K562 (cell line): ENCODE results near the gene CEP162. TPM values are rescaled to one million over a fixed set of nuclear protein-coding genes. Genes with fewer than 3 reads are reported as not detected.
A peak's percentile ranks its signal among the peaks of the same experiment; 100 is the strongest.

Experiments
- ASH1L ChIP-seq: fragments of 450-650 bp; IDR thresholded peaks from 2 replicates; pipeline ENCODE4 v1.6.1; 2018; ENCODE audit warnings: borderline replicate concordance, mild to moderate bottlenecking, low read depth; ENCODE audit not compliant: partially characterized antibody
- MIER1 ChIP-seq: fragments of 450-650 bp; IDR thresholded peaks from 2 replicates; pipeline ENCODE4 v1.6.1; 2016; ENCODE audit warnings: antibody characterized with exemption, mild to moderate bottlenecking, low read depth
- NEUROD1 ChIP-seq: fragments of 150-350 bp; IDR thresholded peaks from 2 replicates; pipeline ENCODE4 v1.6.1; 2014; ENCODE audit warnings: borderline replicate concordance, low read length, low read depth; ENCODE audit not compliant: partially characterized antibody
- PHB ChIP-seq: fragments of 250-450 bp; sonication (Bioruptor Pico); IDR thresholded peaks from 2 replicates; pipeline ENCODE4 v1.5.0; 2021
- RERE ChIP-seq: sonication (generic); formaldehyde crosslinking; IDR thresholded peaks from 2 replicates; pipeline ENCODE4 v1.8.0; 2023; ENCODE audit warnings: missing genetic modification reagents, mild to moderate bottlenecking, borderline replicate concordance
- U2AF2 ChIP-seq: fragments of 200-400 bp; formaldehyde crosslinking; optimal IDR thresholded peaks from 2 replicates; pipeline ENCODE3; 2017; ENCODE audit warnings: low read depth, mild to moderate bottlenecking, low read length
- YBX1 ChIP-seq: fragments of 450-650 bp; IDR thresholded peaks from 2 replicates; pipeline ENCODE4 v1.7.1; 2016; ENCODE audit warnings: mild to moderate bottlenecking
- ZNF347 ChIP-seq: fragments of 450-650 bp; formaldehyde crosslinking; IDR thresholded peaks from 2 replicates; pipeline ENCODE4 v1.4.0; 2020; ENCODE audit warnings: low read depth, mild to moderate bottlenecking, moderate library complexity
- ZNF778 ChIP-seq: fragments of 450-650 bp; formaldehyde crosslinking; IDR thresholded peaks from 2 replicates; pipeline ENCODE4 v1.4.0; 2020; ENCODE audit warnings: mild to moderate bottlenecking, moderate library complexity
- polyA plus RNA-seq, 8 experiments: library from polyadenylated mRNA; depleted of rRNA in 4 of 8; stranded (reverse) in 5 of 8; unstranded in 3 of 8; fragments of >200 nt; fragmentation: Nextera tagmentation in 2 of 8; fragmentation: Illumina TruSeq in 1 of 8; extraction: Ambion mirVana in 2 of 8; extraction: Trizol in 1 of 8; gene quantifications; 2 replicates each; pipeline versions ENCODE4 v1.2.1 to v1.2.3, GENCODE V29; 2011 to 2014; ENCODE audit warnings: inconsistent platforms in 1 of 8, missing spikeins in 1 of 8
- total RNA-seq, 7 experiments: library from RNA; depleted of rRNA in 6 of 7; stranded (reverse); fragments of >200 nt in 6 of 7; fragmentation: Illumina TruSeq in 2 of 7; extraction: Trizol in 2 of 7; gene quantifications; 2 replicates each; pipeline versions ENCODE4 v1.2.1 to v1.2.3, GENCODE V29; 2011 to 2021; ENCODE audit warnings: low replicate concordance in 1 of 7
- TF ChIP-seq, protein P1 (sequence below), 3 experiments: IDR thresholded peaks in 2 of 3; conservative IDR thresholded peaks in 1 of 3; 2 replicates each; pipeline ENCODE4 v1.5.1; 2011 to 2012; ENCODE audit warnings: low read length in 3 of 3, mild to moderate bottlenecking in 3 of 3, control low read depth in 2 of 3, improper control_type of control experiment in 1 of 3, inconsistent platforms in 1 of 3, low read depth in 1 of 3, mixed read lengths in 1 of 3, moderate library complexity in 1 of 3; ENCODE audit not compliant: insufficient read depth in 2 of 3
- TF ChIP-seq, protein P2 (sequence below), 2 experiments: IDR thresholded peaks; 2 replicates each; pipeline ENCODE4 v1.6.1; 2011; ENCODE audit warnings: borderline replicate concordance in 1 of 2, control low read depth in 1 of 2, low read depth in 1 of 2, low read length in 1 of 2, mild to moderate bottlenecking in 1 of 2, mixed read lengths in 1 of 2, moderate library complexity in 1 of 2; ENCODE audit not compliant: insufficient read depth in 1 of 2, insufficient read length in 1 of 2, poor library complexity in 1 of 2, severe bottlenecking in 1 of 2; ENCODE audit errors: extremely low read depth in 1 of 2
- TF ChIP-seq, protein P3 (sequence below): sonication (generic); IDR thresholded peaks from 2 replicates; pipeline ENCODE4 v1.6.1; 2016
- TF ChIP-seq, protein P4 (sequence below): fragments of 250-450 bp; sonication (Bioruptor Pico); IDR thresholded peaks from 2 replicates; pipeline ENCODE4 v1.8.0; 2021; ENCODE audit warnings: moderate library complexity, mild to moderate bottlenecking, inconsistent platforms
- TF ChIP-seq, protein P5 (sequence below): sonication (generic); formaldehyde crosslinking; IDR thresholded peaks from 2 replicates; pipeline ENCODE4 v1.8.0; 2022; ENCODE audit warnings: missing genetic modification reagents, mild to moderate bottlenecking, borderline replicate concordance

Gene CEP162
- total and polyA plus RNA-seq, 9 of the 15 experiments (the other 6 are each of a cell fraction or from before 2014, with no cell fraction given), result 3.9 to 8.6 (median 6.7) TPM

DNA sequence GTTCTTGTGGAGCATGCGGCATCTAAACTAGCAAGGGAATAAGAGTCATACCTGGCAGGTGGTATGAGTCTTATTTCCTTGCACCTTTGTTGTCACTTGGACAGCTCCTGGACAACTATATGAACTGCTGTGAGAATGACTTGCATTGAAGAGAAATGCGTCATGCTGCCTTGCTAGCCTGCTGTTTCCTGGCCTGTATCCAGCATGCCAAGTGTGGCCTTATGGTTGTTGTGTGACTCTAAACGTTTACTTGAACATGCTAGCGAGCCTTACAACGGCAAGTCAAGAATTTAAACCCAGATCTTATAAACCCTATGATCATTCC lies 90.4 kb downstream of the CEP162 start (continued):
- TF ChIP-seq, protein P1, sequence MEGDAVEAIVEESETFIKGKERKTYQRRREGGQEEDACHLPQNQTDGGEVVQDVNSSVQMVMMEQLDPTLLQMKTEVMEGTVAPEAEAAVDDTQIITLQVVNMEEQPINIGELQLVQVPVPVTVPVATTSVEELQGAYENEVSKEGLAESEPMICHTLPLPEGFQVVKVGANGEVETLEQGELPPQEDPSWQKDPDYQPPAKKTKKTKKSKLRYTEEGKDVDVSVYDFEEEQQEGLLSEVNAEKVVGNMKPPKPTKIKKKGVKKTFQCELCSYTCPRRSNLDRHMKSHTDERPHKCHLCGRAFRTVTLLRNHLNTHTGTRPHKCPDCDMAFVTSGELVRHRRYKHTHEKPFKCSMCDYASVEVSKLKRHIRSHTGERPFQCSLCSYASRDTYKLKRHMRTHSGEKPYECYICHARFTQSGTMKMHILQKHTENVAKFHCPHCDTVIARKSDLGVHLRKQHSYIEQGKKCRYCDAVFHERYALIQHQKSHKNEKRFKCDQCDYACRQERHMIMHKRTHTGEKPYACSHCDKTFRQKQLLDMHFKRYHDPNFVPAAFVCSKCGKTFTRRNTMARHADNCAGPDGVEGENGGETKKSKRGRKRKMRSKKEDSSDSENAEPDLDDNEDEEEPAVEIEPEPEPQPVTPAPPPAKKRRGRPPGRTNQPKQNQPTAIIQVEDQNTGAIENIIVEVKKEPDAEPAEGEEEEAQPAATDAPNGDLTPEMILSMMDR (IDR thresholded peaks at IDR 0.05 in 2 of 3, conservative IDR thresholded peaks at IDR 0.05 in 1 of 3; ENCODE audit: insufficient read depth in 2 of 3, low read depth in 1 of 3, low read length in 3 of 3), result no peak
- TF ChIP-seq ZNF347 (CRISPR knock-in tag) (no peak), RERE (CRISPR knock-in tag) (no peak), ZNF778 (CRISPR knock-in tag) (no peak), U2AF2 (no peak), PHB (CRISPR knock-in tag) (no peak), MIER1 (peak; percentile 75; the same call in 1 of the 2 replicates), NEUROD1 (no peak), YBX1 (no peak), ASH1L (no peak)
- TF ChIP-seq, protein P2, sequence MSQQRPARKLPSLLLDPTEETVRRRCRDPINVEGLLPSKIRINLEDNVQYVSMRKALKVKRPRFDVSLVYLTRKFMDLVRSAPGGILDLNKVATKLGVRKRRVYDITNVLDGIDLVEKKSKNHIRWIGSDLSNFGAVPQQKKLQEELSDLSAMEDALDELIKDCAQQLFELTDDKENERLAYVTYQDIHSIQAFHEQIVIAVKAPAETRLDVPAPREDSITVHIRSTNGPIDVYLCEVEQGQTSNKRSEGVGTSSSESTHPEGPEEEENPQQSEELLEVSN (IDR thresholded peaks at IDR 0.05; ENCODE audit: borderline replicate concordance in 1 of 2, extremely low read depth in 1 of 2, insufficient read depth in 1 of 2, insufficient read length in 1 of 2, low read depth in 1 of 2, low read length in 1 of 2, poor library complexity in 1 of 2, severe bottlenecking in 1 of 2), result peak in 1 of 2 experiments; percentile 26
- TF ChIP-seq, protein P3, sequence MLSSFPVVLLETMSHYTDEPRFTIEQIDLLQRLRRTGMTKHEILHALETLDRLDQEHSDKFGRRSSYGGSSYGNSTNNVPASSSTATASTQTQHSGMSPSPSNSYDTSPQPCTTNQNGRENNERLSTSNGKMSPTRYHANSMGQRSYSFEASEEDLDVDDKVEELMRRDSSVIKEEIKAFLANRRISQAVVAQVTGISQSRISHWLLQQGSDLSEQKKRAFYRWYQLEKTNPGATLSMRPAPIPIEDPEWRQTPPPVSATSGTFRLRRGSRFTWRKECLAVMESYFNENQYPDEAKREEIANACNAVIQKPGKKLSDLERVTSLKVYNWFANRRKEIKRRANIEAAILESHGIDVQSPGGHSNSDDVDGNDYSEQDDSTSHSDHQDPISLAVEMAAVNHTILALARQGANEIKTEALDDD, result no peak
- TF ChIP-seq, protein P4, sequence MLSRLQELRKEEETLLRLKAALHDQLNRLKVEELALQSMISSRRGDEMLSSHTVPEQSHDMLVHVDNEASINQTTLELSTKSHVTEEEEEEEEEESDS (CRISPR knock-in tag), result no peak
- TF ChIP-seq, protein P5, sequence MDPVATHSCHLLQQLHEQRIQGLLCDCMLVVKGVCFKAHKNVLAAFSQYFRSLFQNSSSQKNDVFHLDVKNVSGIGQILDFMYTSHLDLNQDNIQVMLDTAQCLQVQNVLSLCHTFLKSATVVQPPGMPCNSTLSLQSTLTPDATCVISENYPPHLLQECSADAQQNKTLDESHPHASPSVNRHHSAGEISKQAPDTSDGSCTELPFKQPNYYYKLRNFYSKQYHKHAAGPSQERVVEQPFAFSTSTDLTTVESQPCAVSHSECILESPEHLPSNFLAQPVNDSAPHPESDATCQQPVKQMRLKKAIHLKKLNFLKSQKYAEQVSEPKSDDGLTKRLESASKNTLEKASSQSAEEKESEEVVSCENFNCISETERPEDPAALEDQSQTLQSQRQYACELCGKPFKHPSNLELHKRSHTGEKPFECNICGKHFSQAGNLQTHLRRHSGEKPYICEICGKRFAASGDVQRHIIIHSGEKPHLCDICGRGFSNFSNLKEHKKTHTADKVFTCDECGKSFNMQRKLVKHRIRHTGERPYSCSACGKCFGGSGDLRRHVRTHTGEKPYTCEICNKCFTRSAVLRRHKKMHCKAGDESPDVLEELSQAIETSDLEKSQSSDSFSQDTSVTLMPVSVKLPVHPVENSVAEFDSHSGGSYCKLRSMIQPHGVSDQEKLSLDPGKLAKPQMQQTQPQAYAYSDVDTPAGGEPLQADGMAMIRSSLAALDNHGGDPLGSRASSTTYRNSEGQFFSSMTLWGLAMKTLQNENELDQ (CRISPR knock-in tag), result no peak
